Neuronal stem cell (in vitro differentiated cells): ENCODE measurements around the gene B3GALT6.

Experiments used
- DNase-seq: peaks from one replicate; pipeline ENCODE4 v3.0.0-alpha.2; 2013; ENCODE audit warnings: low spot score
- H2AFZ ChIP-seq: one replicate; pipeline ENCODE4 v1.6.1; 2013; ENCODE audit warnings: mild to moderate bottlenecking, low read length, inconsistent platforms
- H2AK5ac ChIP-seq: 2 replicates; pipeline ENCODE4 v1.6.1; 2013; ENCODE audit warnings: low read depth, mild to moderate bottlenecking, inconsistent platforms, low read length, moderate library complexity, mixed read lengths
- H2BK120ac ChIP-seq: 2 replicates; pipeline ENCODE4 v1.6.1; 2013; ENCODE audit warnings: low read depth, mild to moderate bottlenecking, inconsistent platforms, low read length, moderate library complexity, mixed read lengths
- H2BK12ac ChIP-seq: one replicate; pipeline ENCODE4 v1.6.1; 2013; ENCODE audit warnings: low read length, inconsistent platforms
- H2BK15ac ChIP-seq: 2 replicates; pipeline ENCODE4 v1.6.1; 2013; ENCODE audit warnings: mild to moderate bottlenecking, low read length, inconsistent platforms, mixed read lengths
- H2BK5ac ChIP-seq: one replicate; pipeline ENCODE4 v1.6.1; 2013; ENCODE audit warnings: inconsistent platforms, mild to moderate bottlenecking, low read length, moderate library complexity
- H3K14ac ChIP-seq: one replicate; pipeline ENCODE4 v1.6.1; 2013; ENCODE audit warnings: low read length, inconsistent platforms
- H3K18ac ChIP-seq: 2 replicates; pipeline ENCODE4 v1.6.1; 2013; ENCODE audit warnings: low read length, inconsistent platforms
- H3K23ac ChIP-seq: 2 replicates; pipeline ENCODE4 v1.6.1; 2013; ENCODE audit warnings: low read depth, mild to moderate bottlenecking, mixed read lengths, low read length, inconsistent platforms; ENCODE audit not compliant: poor library complexity
- H3K27ac ChIP-seq: replicated peaks from 3 replicates; pipeline ENCODE4 v1.5.1; 2013; ENCODE audit warnings: low read length, inconsistent platforms
- H3K27me3 ChIP-seq, 3 experiments: 2 replicates each; pipeline ENCODE4 v1.6.1; 2013; ENCODE audit warnings: low read length in 3 of 3, mild to moderate bottlenecking in 2 of 3, inconsistent platforms in 1 of 3, low read depth in 1 of 3, mixed read lengths in 1 of 3, moderate library complexity in 1 of 3; ENCODE audit not compliant: control insufficient read depth in 3 of 3, insufficient read depth in 3 of 3
- H3K36me3 ChIP-seq, 2 donors: replicated peaks in 1 of 2; 2 replicates each; pipeline ENCODE4 v1.6.1; 2013; ENCODE audit warnings: low read length in 2 of 2; ENCODE audit not compliant: control insufficient read depth in 2 of 2, insufficient read depth in 2 of 2
- H3K4ac ChIP-seq: 2 replicates; pipeline ENCODE4 v1.6.1; 2013; ENCODE audit warnings: inconsistent platforms, mild to moderate bottlenecking, low read length, moderate library complexity
- H3K4me1 ChIP-seq, 2 donors: 1 replicate in 1 of 2; 2 replicates in 1 of 2; pipeline ENCODE4 v1.6.1; 2013; ENCODE audit warnings: low read length in 2 of 2, low read depth in 1 of 2; ENCODE audit not compliant: control insufficient read depth in 2 of 2, insufficient read depth in 1 of 2
- H3K4me2 ChIP-seq: one replicate; pipeline ENCODE4 v1.6.1; 2013; ENCODE audit warnings: mild to moderate bottlenecking, low read length, inconsistent platforms; ENCODE audit not compliant: insufficient read depth, poor library complexity, severe bottlenecking
- H3K4me3 ChIP-seq, 2 donors: 2 replicates each; pipeline ENCODE4 v1.5.1; 2013; ENCODE audit warnings: low read length in 2 of 2, mild to moderate bottlenecking in 2 of 2, inconsistent platforms in 1 of 2, moderate library complexity in 1 of 2
- H3K79me1 ChIP-seq: one replicate; pipeline ENCODE4 v1.6.1; 2013; ENCODE audit warnings: low read depth, mild to moderate bottlenecking, inconsistent platforms, low read length, moderate library complexity
- H3K9ac ChIP-seq: one replicate; pipeline ENCODE4 v1.6.1; 2013; ENCODE audit warnings: mild to moderate bottlenecking, low read depth, low read length, inconsistent platforms; ENCODE audit not compliant: poor library complexity
- H3K9me3 ChIP-seq, 2 donors: replicated peaks in 1 of 2; 2 replicates each; pipeline versions ENCODE3 to v1.6.1; 2013; ENCODE audit warnings: low read length in 2 of 2, mild to moderate bottlenecking in 2 of 2, inconsistent platforms in 1 of 2, low read depth in 1 of 2, mixed read lengths in 1 of 2, moderate library complexity in 1 of 2; ENCODE audit not compliant: control insufficient read depth in 2 of 2, insufficient read depth in 1 of 2
- H4K8ac ChIP-seq: one replicate; pipeline ENCODE4 v1.6.1; 2013; ENCODE audit warnings: low read depth, mild to moderate bottlenecking, inconsistent platforms, low read length, moderate library complexity
- H4K91ac ChIP-seq: one replicate; pipeline ENCODE4 v1.6.1; 2013; ENCODE audit warnings: low read length, low read depth, mild to moderate bottlenecking, inconsistent platforms; ENCODE audit not compliant: poor library complexity
- WGBS, 2 donors: extraction: QIAGEN DNeasy Blood & Tissue Kit; methylation state at CpG; one replicate each; pipeline ENCODE4 v1.1.7; 2013; ENCODE audit warnings: missing lambda C conversion rate in 2 of 2, mixed read lengths in 1 of 2; ENCODE audit not compliant: insufficient read length in 2 of 2, insufficient replicate concordance in 1 of 2; ENCODE audit errors: extremely low coverage in 2 of 2; 5-methylcytosine and 5-hydroxymethylcytosine counted together

B3GALT6 gene

DNA sequence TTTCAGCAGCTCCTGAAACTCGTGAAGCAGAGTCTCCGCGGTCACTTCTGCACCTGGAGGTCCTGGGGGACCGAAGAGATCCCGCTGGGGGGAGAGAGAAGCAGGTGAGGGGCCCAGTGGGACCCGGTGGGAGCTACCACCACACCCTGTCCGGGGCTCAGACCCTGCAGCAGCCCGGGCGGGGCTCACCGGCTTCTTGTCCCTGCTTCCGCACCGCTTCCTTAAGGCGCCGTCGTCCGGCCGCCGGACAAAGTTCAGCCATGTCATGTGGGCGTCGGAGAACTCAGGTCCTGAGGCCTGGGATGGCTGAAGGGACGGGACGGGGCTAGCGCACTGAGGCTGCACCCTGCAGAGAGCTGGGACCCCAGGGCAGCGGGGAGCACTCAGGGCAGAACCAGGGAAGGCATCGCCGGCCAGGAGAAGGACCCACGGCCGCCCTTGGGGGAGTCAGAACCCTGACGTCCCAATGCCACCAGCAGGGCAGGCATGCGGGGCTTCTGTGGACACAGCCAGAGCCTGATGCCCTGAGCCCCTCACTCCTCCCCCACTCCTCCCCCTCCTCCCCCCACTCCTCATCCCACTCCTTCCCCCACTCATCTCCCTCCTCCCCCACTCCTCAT lies 12.3 kb downstream of the B3GALT6 start:
- H2AFZ ChIP-seq, result peak overlapping the region; percentile 17
- H2BK5ac ChIP-seq, result no peak overlapping the region
- no peak overlapping the region for H2BK120ac ChIP-seq
- H3K9me3 ChIP-seq, result no peaks in the 10 kb centered on the region
- no peak overlapping the region for H4K91ac ChIP-seq
- H3K9ac ChIP-seq, result no peak overlapping the region
- no peak for DNase-seq
- H3K27me3 ChIP-seq, result peaks cover 0 to 21% (median 21%) of the 10 kb centered on the region in 3 experiments
- H2AK5ac ChIP-seq, result peak overlapping the region; percentile 40
- no peaks in the 10 kb centered on the region for H3K36me3 ChIP-seq
- WGBS, 2 donors, result no CpG with 5 or more reads among the region's 30 CpGs
- no peak overlapping the region for H3K4ac ChIP-seq
- no peak overlapping the region for H2BK15ac ChIP-seq
- H3K23ac ChIP-seq, result peak overlapping the region; percentile 80
- no peak overlapping the region for H2BK12ac ChIP-seq
- H3K4me2 ChIP-seq, result no peak overlapping the region
- H3K79me1 ChIP-seq, result peaks cover 2% of the 10 kb centered on the region
- H3K27ac ChIP-seq, result no peak overlapping the region
- no peak overlapping the region for H4K8ac ChIP-seq
- no peak overlapping the region for H3K4me3 ChIP-seq
- H3K18ac ChIP-seq, result peak overlapping the region; percentile 80
- peaks cover 8 to 18% of the 10 kb centered on the region in 2 donors for H3K4me1 ChIP-seq
- H3K14ac ChIP-seq, result no peak overlapping the region

DNA sequence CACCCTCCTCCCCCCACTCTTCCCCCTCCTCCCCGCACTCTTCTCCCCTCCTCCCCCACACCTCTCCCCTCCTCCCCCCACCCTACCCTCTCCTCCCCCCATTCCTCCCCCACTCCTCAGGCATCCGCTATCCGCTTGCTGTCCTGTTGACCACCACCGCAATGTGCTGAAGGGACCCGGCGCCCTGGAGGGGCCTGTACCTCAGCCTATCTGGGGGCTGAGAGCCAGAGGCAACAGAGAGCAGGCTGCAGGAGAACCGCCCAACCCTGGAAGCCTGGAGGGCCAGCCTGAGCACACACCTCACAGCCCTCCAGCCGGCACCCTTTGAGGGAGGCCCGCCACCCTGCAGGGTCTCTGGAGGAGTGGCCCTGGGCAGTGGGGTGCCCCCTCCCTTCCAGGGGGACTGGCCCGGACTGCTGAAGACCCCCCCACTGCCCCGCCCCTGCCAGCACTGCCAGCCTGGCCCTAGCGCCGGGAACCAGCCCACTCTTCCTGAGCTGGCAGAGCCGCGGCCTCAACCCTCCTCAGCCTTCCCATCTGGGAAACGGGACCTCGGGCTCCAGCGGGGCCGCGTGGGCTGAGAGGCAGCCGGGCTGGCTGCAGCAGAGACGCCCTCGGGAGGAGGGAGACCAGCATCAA lies 13.3 kb downstream of the B3GALT6 start:
- Histone ChIP-seq H3K27ac (no peak overlapping the region), H2BK12ac (peak overlapping the region; percentile 82), H3K14ac (no peak overlapping the region), H3K23ac (no peak overlapping the region), H3K18ac (peak overlapping the region; percentile 57), H3K4me3 (no peak overlapping the region), H2BK120ac (no peak overlapping the region), H3K27me3 (peaks cover 0 to 21% (median 21%) of the 10 kb centered on the region in 3 experiments), H2BK15ac (peak overlapping the region; percentile 21), H3K9ac (no peak overlapping the region), H3K9me3 (no peaks in the 10 kb centered on the region), H3K4me1 (peaks cover 3 to 8% of the 10 kb centered on the region in 2 donors), H2BK5ac (no peak overlapping the region), H4K8ac (no peak overlapping the region), H3K36me3 (no peaks in the 10 kb centered on the region), H4K91ac (no peak overlapping the region), H2AFZ (no peak overlapping the region), H3K4me2 (no peak overlapping the region), H3K4ac (no peak overlapping the region), H2AK5ac (peak overlapping the region; percentile 94), H3K79me1 (peaks cover 2% of the 10 kb centered on the region)
- no peak for DNase-seq
- 40% methylated on average over 1 of the region's 23 CpGs; no CpG with 5 or more reads in 1 of the 2 donors for WGBS, 2 donors

DNA sequence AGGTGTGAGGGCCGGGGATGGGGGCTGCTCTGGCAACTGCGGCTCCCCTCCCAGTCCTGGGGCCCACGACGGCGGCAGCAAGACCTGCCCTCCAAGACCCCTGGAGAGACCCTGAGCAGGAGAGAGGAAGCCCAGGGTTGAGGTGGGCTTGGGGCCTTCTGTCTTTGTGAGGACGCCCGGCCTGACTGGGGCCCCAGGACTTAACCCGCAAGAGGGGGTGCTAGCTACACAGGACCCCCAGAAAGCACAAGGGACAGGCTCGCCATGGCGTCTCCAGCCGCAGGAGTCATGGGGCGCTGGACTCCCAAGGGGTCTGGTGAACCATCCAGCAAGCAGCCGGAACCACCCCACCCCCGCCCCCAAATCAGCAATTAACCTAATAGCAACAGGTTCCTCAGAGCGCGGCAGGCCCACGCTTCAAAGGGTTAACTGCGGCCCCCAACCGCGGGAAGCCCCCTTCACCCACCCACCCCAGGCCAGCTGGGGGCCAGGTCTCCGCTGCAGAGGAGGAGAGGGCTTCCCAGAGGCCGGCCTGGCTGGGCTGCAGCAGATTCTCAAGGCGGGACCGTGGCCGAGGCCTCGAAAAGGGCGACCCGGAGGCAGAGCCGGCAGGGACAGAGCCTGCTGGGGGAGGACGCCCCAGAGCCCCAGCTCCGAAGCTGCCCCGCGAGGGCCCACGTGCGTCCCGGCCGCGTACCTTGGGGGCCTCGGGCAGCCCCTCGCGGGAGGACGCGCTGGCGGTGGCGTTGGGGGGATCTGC lies 14.0 kb downstream of the B3GALT6 start:
- Histone ChIP-seq H3K4me2 (peak overlapping the region; percentile 54), H2BK15ac (peak overlapping the region; percentile 21)

More for the DNA sequence above, 14.0 kb downstream of the B3GALT6 start:
- peaks cover 0 to 21% (median 17%) of the 10 kb centered on the region in 3 experiments for H3K27me3 ChIP-seq
- H3K18ac ChIP-seq, result peak overlapping the region; percentile 94
- H3K23ac ChIP-seq, result peak overlapping the region; percentile 80
- peak overlapping the region; percentile 82 for H2BK12ac ChIP-seq
- no peak overlapping the region for H4K91ac ChIP-seq
- peak overlapping the region; percentile 94 for H2AK5ac ChIP-seq
- H3K4me1 ChIP-seq, result peaks cover 3 to 10% of the 10 kb centered on the region in 2 donors
- peaks cover 2% of the 10 kb centered on the region for H3K79me1 ChIP-seq
- H3K27ac ChIP-seq, result no peak overlapping the region
- H3K4me3 ChIP-seq, result peak overlapping the region in 1 of 2 donors; percentile 36
- H3K9me3 ChIP-seq, result no peaks in the 10 kb centered on the region
- H2BK120ac ChIP-seq, result peak overlapping the region; percentile 61
- H3K4ac ChIP-seq, result no peak overlapping the region
- H3K14ac ChIP-seq, result peak overlapping the region; percentile 38
- WGBS, 2 donors, result no CpG with 5 or more reads among the region's 45 CpGs
- H4K8ac ChIP-seq, result no peak overlapping the region
- no peaks in the 10 kb centered on the region for H3K36me3 ChIP-seq
- no peak for DNase-seq
- H2BK5ac ChIP-seq, result peak overlapping the region; percentile 66
- H2AFZ ChIP-seq, result peak overlapping the region; percentile 11
- peak overlapping the region; percentile 70 for H3K9ac ChIP-seq
